Loucy (cell line): ENCODE measurements around the gene GRAMD4.

Experiments used
- CTCF ChIP-seq: fragments of 200-600 bp; sonication (generic); conservative IDR thresholded peaks from 2 replicates; pipeline ENCODE4 v1.5.1; 2014; ENCODE audit warnings: mild to moderate bottlenecking, antibody characterized with exemption, low read length
- EZH2phosphoT487 ChIP-seq: fragments of 200-600 bp; IDR thresholded peaks from 2 replicates; pipeline ENCODE4 v1.6.1; 2018; ENCODE audit warnings: antibody characterized with exemption, mild to moderate bottlenecking, moderate library complexity, borderline replicate concordance

- TF ChIP-seq CTCF (no peak), EZH2phosphoT487 (no peak)
Measured at GRCh38 chr22:46696229-46696518, 76.0 kb downstream of the GRAMD4 start.
